ENCODE measurements around the gene SZRD1. TPM values are rescaled to one million over a fixed set of nuclear protein-coding genes. Genes with fewer than 3 reads are reported as not detected.

SZRD1 gene
- total and polyA plus RNA-seq, 2 of the 8 experiments (the other 6 are each of a cell fraction or from before 2014, with no cell fraction given), result 97.8 to 108 TPM

- H2BK12ac ChIP-seq (ENCODE audit: low read depth, low read length), result no peak overlapping the region
- H3K4me2 ChIP-seq (ENCODE audit: insufficient read depth in 1 of 2, low read depth in 2 of 2, low read length in 2 of 2), result no peak overlapping the region
- no peak overlapping the region for H3K4ac ChIP-seq (replicated peaks; ENCODE audit: insufficient read length, low read depth, low read length)
- no peaks in the 10 kb centered on the region for H3K27me3 ChIP-seq (replicated peaks in 1 of 4; ENCODE audit: control insufficient read depth in 3 of 4, extremely low read depth in 1 of 4, insufficient read depth in 3 of 4, low read length in 3 of 4)
- H3K4me3 ChIP-seq (ENCODE audit: extremely low read depth in 1 of 4, insufficient read depth in 2 of 4, low read depth in 3 of 4, low read length in 4 of 4), result no peak overlapping the region
- no peak overlapping the region for H2BK120ac ChIP-seq (replicated peaks; ENCODE audit: low read depth, low read length)
- no peak overlapping the region for H3K23ac ChIP-seq (ENCODE audit: insufficient read length)
- no peak overlapping the region for H4K91ac ChIP-seq (replicated peaks; ENCODE audit: insufficient read length, low read length)
- H3K18ac ChIP-seq (ENCODE audit: extremely low read depth, low read length), result no peak overlapping the region
- WGBS, 2 experiments (ENCODE audit: extremely low coverage in 1 of 2, insufficient coverage in 1 of 2, insufficient read length in 1 of 2, insufficient replicate concordance in 2 of 2, low coverage in 1 of 2, low lambda C conversion rate in 2 of 2, missing lambda C conversion rate in 1 of 2), result 93% methylated on average over 12 of the region's 13 CpGs; no CpG with 5 or more reads in 1 of the 2 experiments
- no peak overlapping the region for H4K8ac ChIP-seq (ENCODE audit: extremely low read depth, insufficient read depth, low read length)
- H3K23me2 ChIP-seq (ENCODE audit: low read depth, low read length), result no peaks in the 10 kb centered on the region
- FAIRE-seq (no peak), DNase-seq (ENCODE audit: low read depth in 1 of 2, low spot score in 2 of 2) (no peak)
- no peak overlapping the region for H3K9ac ChIP-seq (replicated peaks in 1 of 4; ENCODE audit: extremely low read depth in 1 of 4, low read depth in 3 of 4, low read length in 3 of 4)
- H4K5ac ChIP-seq (ENCODE audit: insufficient read length, low read depth, low read length), result no peak overlapping the region
- H2BK5ac ChIP-seq (ENCODE audit: low read depth, low read length), result no peak overlapping the region
- CTCF ChIA-PET (ENCODE audit: partially characterized antibody), result interaction anchor here (1.2 to 2.0 kb wide), 5 partner anchors 14 to 45 kb away, joined by 3 to 6 read pairs (median 5); partner anchors contain the start of gene NECAP2
- H2BK20ac ChIP-seq (ENCODE audit: low read length), result no peak overlapping the region
- peaks cover 26% of the 10 kb centered on the region for H3K79me1 ChIP-seq (ENCODE audit: low read depth, low read length)
- no peak overlapping the region for H3K27ac ChIP-seq (ENCODE audit: low read depth, low read length)
- no peaks in the 10 kb centered on the region for H3K9me3 ChIP-seq (ENCODE audit: insufficient read depth in 2 of 2, low read depth in 1 of 2, low read length in 1 of 2)
- H3K14ac ChIP-seq (ENCODE audit: insufficient read length), result no peak overlapping the region
- H3K79me2 ChIP-seq (ENCODE audit: control insufficient read depth in 1 of 2, insufficient read depth in 2 of 2, low read length in 2 of 2), result peaks cover 4 to 44% of the 10 kb centered on the region in 2 experiments; a peak in 3 of 4 replicates
- peaks cover 30 to 39% of the 10 kb centered on the region in 2 experiments for H4K20me1 ChIP-seq (replicated peaks in 1 of 2; ENCODE audit: control insufficient read depth in 1 of 2, insufficient read depth in 2 of 2, low read length in 2 of 2)
- H3K36me3 ChIP-seq (ENCODE audit: control insufficient read depth in 2 of 4, insufficient read depth in 4 of 4, low read length in 3 of 4), result peaks cover 3 to 19% (median 11%) of the 10 kb centered on the region in 4 experiments; a peak in 7 of 8 replicates
- H2AK5ac ChIP-seq (ENCODE audit: low read depth, low read length), result no peak overlapping the region
- no peak overlapping the region for H2AFZ ChIP-seq (ENCODE audit: low read length)
- H2BK15ac ChIP-seq (ENCODE audit: low read length), result no peak overlapping the region
- no peak overlapping the region for H3K56ac ChIP-seq (replicated peaks; ENCODE audit: insufficient read length, low read depth, low read length)
- H3K4me1 ChIP-seq (replicated peaks in 1 of 4; ENCODE audit: control insufficient read depth in 3 of 4, insufficient read depth in 4 of 4, low read length in 3 of 4), result peaks cover 5 to 23% (median 17%) of the 10 kb centered on the region in 4 experiments
- POLR2A ChIA-PET (ENCODE audit: partially characterized antibody), result interaction anchor here (1.4 kb wide), 1 partner anchor 9 kb away, joined by 3 read pairs; no protein-coding TSS in a partner anchor
- TF ChIP-seq CREB1 (IDR thresholded peaks at IDR 0.05) (no peak), EGR1 (IDR thresholded peaks at IDR 0.05; ENCODE audit: borderline replicate concordance, low read depth, low read length) (no peak), EZH2 (IDR thresholded peaks at IDR 0.05; ENCODE audit: low read depth, low read length, severe bottlenecking) (no peak), POLR2A (IDR thresholded peaks at IDR 0.05; ENCODE audit: control extremely low read depth in 1 of 2, low read depth in 2 of 2, low read length in 2 of 2) (no peak), TBP (IDR thresholded peaks at IDR 0.05; ENCODE audit: low read depth, low read length) (no peak)
These were observed 27.9 kb downstream of the SZRD1 start for GRCh38 chr1:16394977-16395376.

All from H1 (cell line).